Measurements from ENCODE around the gene PIK3R3. TPM values are rescaled to one million over a fixed set of nuclear protein-coding genes. Genes with fewer than 3 reads are reported as not detected.

The PIK3R3 gene
- total RNA-seq, 1 experiment from 2014 or later, result 17.4 TPM

DNA sequence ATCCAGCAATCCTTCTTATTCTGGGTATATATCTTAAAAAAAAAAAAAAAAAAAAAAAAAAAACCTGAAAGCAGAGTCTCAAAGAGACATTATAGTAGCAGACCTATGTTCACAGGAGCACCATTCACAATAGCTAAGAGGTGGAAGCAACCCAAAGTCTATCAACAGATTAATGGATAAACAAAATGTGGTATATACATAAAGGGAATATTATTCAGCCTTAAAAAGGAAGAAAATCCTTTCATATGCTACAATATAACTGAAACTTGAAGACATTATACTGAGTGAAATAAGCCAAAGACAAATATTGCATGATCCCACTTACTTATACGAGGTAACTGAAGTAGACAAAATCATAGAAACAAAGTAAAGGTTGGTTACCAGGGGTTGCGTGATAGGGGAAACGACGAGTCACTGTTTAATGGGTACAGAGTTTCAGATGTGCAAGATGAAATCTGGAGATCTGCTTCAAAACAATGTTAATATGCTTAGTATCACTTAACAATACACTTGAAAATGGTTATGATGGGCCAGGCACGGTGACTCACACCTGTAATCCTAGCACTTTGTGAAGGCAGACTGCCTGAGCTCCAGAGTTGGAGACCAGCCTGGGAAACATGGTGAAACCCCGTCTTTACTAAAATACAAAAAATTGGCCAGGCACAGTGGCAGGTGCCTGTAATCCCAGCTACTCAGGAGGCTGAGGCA, 29.5 kb downstream of the PIK3R3 start:
- H3K27me3 Mint-ChIP-seq (ENCODE audit: unreplicated experiment), result no peaks in the 10 kb centered on the region
- H3K9me3 Mint-ChIP-seq (ENCODE audit: low read depth, unreplicated experiment), result peaks cover 4% of the 10 kb centered on the region
- intact Hi-C loops (cut with micrococcal nuclease; ENCODE audit: unreplicated experiment), result no loop called here
- no TSS peak for BruUV-seq (replicated peaks)
- H3K27ac Mint-ChIP-seq (ENCODE audit: unreplicated experiment), result no peak overlapping the region
- no peak for DNase-seq
- CTCF ChIA-PET, result no interaction called here
- TF ChIP-seq, protein P1, sequence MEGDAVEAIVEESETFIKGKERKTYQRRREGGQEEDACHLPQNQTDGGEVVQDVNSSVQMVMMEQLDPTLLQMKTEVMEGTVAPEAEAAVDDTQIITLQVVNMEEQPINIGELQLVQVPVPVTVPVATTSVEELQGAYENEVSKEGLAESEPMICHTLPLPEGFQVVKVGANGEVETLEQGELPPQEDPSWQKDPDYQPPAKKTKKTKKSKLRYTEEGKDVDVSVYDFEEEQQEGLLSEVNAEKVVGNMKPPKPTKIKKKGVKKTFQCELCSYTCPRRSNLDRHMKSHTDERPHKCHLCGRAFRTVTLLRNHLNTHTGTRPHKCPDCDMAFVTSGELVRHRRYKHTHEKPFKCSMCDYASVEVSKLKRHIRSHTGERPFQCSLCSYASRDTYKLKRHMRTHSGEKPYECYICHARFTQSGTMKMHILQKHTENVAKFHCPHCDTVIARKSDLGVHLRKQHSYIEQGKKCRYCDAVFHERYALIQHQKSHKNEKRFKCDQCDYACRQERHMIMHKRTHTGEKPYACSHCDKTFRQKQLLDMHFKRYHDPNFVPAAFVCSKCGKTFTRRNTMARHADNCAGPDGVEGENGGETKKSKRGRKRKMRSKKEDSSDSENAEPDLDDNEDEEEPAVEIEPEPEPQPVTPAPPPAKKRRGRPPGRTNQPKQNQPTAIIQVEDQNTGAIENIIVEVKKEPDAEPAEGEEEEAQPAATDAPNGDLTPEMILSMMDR (IDR thresholded peaks at IDR 0.05; ENCODE audit: unreplicated experiment), result no peak
- H3K4me3 Mint-ChIP-seq (ENCODE audit: low read depth, unreplicated experiment), result no peak overlapping the region
- no peaks in the 10 kb centered on the region for H3K4me1 Mint-ChIP-seq (ENCODE audit: low read depth, unreplicated experiment)
- no peaks in the 10 kb centered on the region for H3K36me3 Mint-ChIP-seq (ENCODE audit: insufficient read depth, unreplicated experiment)

DNA sequence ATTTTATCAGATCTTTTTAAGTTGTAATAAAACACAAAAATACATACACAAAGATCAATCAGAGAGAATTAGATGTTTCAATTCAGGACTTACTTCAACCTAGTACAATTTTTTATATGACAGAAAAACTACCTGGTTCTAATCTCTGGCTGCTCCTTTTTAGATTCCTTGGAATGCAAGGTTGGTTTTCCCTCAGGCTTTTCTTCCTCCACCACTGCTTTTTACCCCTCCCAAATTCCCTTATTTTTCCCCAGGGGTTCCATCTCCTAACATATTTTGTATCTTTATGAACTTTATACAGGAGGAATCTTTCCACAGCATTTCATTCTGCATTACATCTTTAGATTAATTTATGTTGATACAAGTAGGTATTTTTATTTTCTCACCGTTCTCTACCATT, 33.2 kb downstream of the PIK3R3 start:
- Mint-ChIP-seq H3K4me1 (ENCODE audit: low read depth, unreplicated experiment) (no peaks in the 10 kb centered on the region), H3K4me3 (ENCODE audit: low read depth, unreplicated experiment) (no peak overlapping the region), H3K27ac (ENCODE audit: unreplicated experiment) (no peak overlapping the region), H3K36me3 (ENCODE audit: insufficient read depth, unreplicated experiment) (peaks cover 9% of the 10 kb centered on the region), H3K9me3 (ENCODE audit: low read depth, unreplicated experiment) (peaks cover 4% of the 10 kb centered on the region), H3K27me3 (ENCODE audit: unreplicated experiment) (no peaks in the 10 kb centered on the region)
- intact Hi-C loops (cut with micrococcal nuclease; ENCODE audit: unreplicated experiment), result no loop called here
- no peak for DNase-seq
- TF ChIP-seq, protein P1 (IDR thresholded peaks at IDR 0.05; ENCODE audit: unreplicated experiment), result no peak
- no TSS peak for BruUV-seq (replicated peaks)
- CTCF ChIA-PET, result no interaction called here

DNA sequence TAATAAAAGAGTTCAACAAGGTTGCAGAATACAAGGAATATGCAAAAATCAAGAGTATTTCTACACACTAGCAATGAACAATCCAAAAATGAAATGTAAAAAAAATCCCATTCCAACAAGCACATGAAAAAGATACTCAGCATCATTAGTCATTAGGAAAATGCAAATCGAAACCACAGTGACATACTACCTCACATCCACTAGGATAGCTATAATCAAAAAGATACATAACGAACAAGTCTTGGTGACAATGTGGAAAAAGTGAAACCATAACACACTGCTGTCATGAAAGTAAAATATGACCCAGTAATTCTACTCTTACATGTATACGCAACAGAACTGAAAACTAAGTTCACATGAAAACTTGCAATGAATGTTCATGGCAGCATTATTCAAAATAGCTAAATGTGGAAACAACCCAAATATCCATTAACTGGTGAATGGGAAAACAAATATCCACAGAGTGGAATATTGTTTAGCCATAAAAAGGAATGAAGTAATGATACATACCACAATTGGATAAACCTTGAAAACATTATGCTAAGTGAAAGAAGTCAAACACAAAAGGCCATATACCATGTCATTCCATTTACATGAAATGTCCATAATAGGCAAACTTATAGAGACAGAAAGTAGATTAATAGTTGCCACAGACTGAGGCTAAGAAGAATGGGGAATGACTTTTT, 34.3 kb downstream of the PIK3R3 start:
- no TSS peak for BruUV-seq (replicated peaks)
- no peaks in the 10 kb centered on the region for H3K4me1 Mint-ChIP-seq (ENCODE audit: low read depth, unreplicated experiment)
- no peaks in the 10 kb centered on the region for H3K27me3 Mint-ChIP-seq (ENCODE audit: unreplicated experiment)
- CTCF ChIA-PET, result interaction anchor here (1.4 kb wide), 1 partner anchor 126 kb away, joined by 3 read pairs; no protein-coding TSS in a partner anchor
- peaks cover 4% of the 10 kb centered on the region for H3K9me3 Mint-ChIP-seq (ENCODE audit: low read depth, unreplicated experiment)
- intact Hi-C loops (cut with micrococcal nuclease; ENCODE audit: unreplicated experiment), result no loop called here
- H3K36me3 Mint-ChIP-seq (ENCODE audit: insufficient read depth, unreplicated experiment), result peaks cover 9% of the 10 kb centered on the region
- H3K4me3 Mint-ChIP-seq (ENCODE audit: low read depth, unreplicated experiment), result no peak overlapping the region
- TF ChIP-seq, protein P1 (IDR thresholded peaks at IDR 0.05; ENCODE audit: unreplicated experiment), result no peak
- no peak for DNase-seq
- H3K27ac Mint-ChIP-seq (ENCODE audit: unreplicated experiment), result no peak overlapping the region

DNA sequence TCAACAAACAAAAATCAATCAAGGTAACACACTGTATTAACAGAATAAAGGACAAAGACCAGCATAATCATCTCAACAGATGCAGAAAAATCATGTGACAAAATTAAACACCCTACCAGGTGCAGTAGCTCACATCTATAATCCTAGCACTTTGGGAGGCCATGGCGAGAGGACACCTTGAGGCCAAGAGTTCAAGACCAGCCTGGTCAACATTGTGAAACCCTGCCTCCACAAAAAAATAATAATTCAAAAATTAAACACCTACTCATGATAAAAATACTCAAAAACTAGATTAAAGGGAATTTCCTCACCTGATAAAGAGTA, 35.3 kb downstream of the PIK3R3 start:
- CTCF ChIA-PET, result interaction anchor here (0.7 to 1.4 kb wide), 3 partner anchors 10 to 127 kb away, joined by 3 to 8 read pairs (median 4); no protein-coding TSS in a partner anchor
- DNase-seq, result no peak
- no peak overlapping the region for H3K27ac Mint-ChIP-seq (ENCODE audit: unreplicated experiment)
- H3K9me3 Mint-ChIP-seq (ENCODE audit: low read depth, unreplicated experiment), result peaks cover 4% of the 10 kb centered on the region
- no peaks in the 10 kb centered on the region for H3K27me3 Mint-ChIP-seq (ENCODE audit: unreplicated experiment)
- H3K36me3 Mint-ChIP-seq (ENCODE audit: insufficient read depth, unreplicated experiment), result peaks cover 9% of the 10 kb centered on the region
- no peaks in the 10 kb centered on the region for H3K4me1 Mint-ChIP-seq (ENCODE audit: low read depth, unreplicated experiment)
- intact Hi-C loops (cut with micrococcal nuclease; ENCODE audit: unreplicated experiment), result no loop called here
- no TSS peak for BruUV-seq (replicated peaks)
- no peak overlapping the region for H3K4me3 Mint-ChIP-seq (ENCODE audit: low read depth, unreplicated experiment)
- TF ChIP-seq, protein P1 (IDR thresholded peaks at IDR 0.05; ENCODE audit: unreplicated experiment), result no peak

Measured in Calu3 (cell line).